Fibroblast of villous mesenchyme (primary cell): ENCODE data around the gene LCE1B. TPM values are rescaled to one million over a fixed set of nuclear protein-coding genes. Genes with fewer than 3 reads are reported as not detected.

Experiments used
- DNase-seq: peaks from one replicate; pipeline ENCODE4 v3.0.0-alpha.2; 2010; ENCODE audit warnings: low read depth
- H3K4me3 ChIP-seq: 2 replicates; pipeline ENCODE4 v1.5.1; 2011; ENCODE audit warnings: low read depth, mild to moderate bottlenecking, low read length
- CTCF ChIP-seq: IDR thresholded peaks from 2 replicates; pipeline ENCODE4 v1.5.1; 2012; ENCODE audit warnings: low read depth, mild to moderate bottlenecking, low read length; ENCODE audit not compliant: insufficient read depth
- total RNA-seq: library from RNA; depleted of rRNA; stranded (reverse); fragments of >200 nt; gene quantifications from 2 replicates; pipeline ENCODE4 v1.2.3, GENCODE V29; 2012

Gene LCE1B
- total RNA-seq, 1 donor: not detected

- no peak for DNase-seq
- TF ChIP-seq CTCF: no peak
- H3K4me3 ChIP-seq: no peak overlapping the region
These were observed 46.3 kb downstream of the LCE1B start for GRCh38 chr1:152858062-152858461.

DNA sequence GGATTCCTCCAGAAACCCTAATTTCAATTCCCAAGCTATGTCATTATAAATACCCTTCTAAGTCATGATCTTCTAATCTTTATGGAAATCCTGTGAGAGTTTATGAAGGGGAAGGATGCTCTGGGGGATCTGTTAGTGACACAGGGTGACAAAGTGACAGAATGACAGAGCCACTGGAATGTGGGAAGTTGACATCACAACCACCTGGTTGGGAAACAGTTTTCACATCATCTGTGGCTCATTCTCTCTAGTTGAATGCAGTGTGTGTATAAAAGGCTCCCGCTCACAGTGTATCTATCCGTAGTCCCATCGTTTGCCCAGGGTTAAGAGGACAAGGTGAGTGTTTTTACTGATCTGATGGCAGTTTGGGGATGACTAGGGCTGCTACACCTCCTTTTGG, 47.9 kb downstream of the LCE1B start, which contains the start of gene LCE7A:
Gene LCE7A (plus strand): TSS at position 301 of the 400 bp plus-strand sequence. CDS start 702 bp downstream, outside the sequence.
- no peak for TF ChIP-seq CTCF
- DNase-seq: no peak
- H3K4me3 ChIP-seq: no peak within 1 kb of the TSS

GRCh38 chr1:152860129-152860528, 48.4 kb downstream of the LCE1B start:
- TF ChIP-seq CTCF: no peak
- no peak for DNase-seq
- H3K4me3 ChIP-seq: no peak overlapping the region

- DNase-seq: no peak
- no peak overlapping the region for H3K4me3 ChIP-seq
- no peak for TF ChIP-seq CTCF
These were observed 49.6 kb downstream of the LCE1B start for GRCh38 chr1:152861374-152861773.

Other genes with a start within 250 kb of the LCE1B start
- not detected in 2 replicates for gene LCE3E, start 245.2 kb upstream of the LCE1B start, total RNA-seq
- not detected in 2 replicates for gene LCE3D, start 231.5 kb upstream of the LCE1B start, total RNA-seq
- gene LCE3C, start 211.7 kb upstream of the LCE1B start, total RNA-seq: not detected in 2 replicates
- not detected in 2 replicates for gene LCE3B, start 198.2 kb upstream of the LCE1B start, total RNA-seq
- gene LCE3A, start 188.9 kb upstream of the LCE1B start, total RNA-seq: not detected in 2 replicates
- gene LCE2D, start 148.6 kb upstream of the LCE1B start, total RNA-seq: not detected in 2 replicates
- not detected in 2 replicates for gene LCE2C, start 136.7 kb upstream of the LCE1B start, total RNA-seq
- gene LCE2B, start 125.8 kb upstream of the LCE1B start, total RNA-seq: not detected in 2 replicates
- 0.43 TPM in 1 of 2 replicates, not detected in the other for gene LCE2A, start 113.6 kb upstream of the LCE1B start, total RNA-seq
- gene LCE4A, start 103.8 kb upstream of the LCE1B start, total RNA-seq: not detected in 2 replicates
- not detected in 2 replicates for gene KPRP, start 53.9 kb upstream of the LCE1B start, total RNA-seq
- not detected in 2 replicates for gene LCE1F, start 36.8 kb upstream of the LCE1B start, total RNA-seq
- not detected in 2 replicates for gene LCE1E, start 25.7 kb upstream of the LCE1B start, total RNA-seq
- gene LCE1D, start 15.2 kb upstream of the LCE1B start, total RNA-seq: not detected in 2 replicates
- not detected in 2 replicates for gene LCE1C, start 5.3 kb upstream of the LCE1B start, total RNA-seq
- gene LCE1A, start 15.5 kb downstream of the LCE1B start, total RNA-seq: not detected in 2 replicates
- gene LCE6A, start 30.9 kb downstream of the LCE1B start, total RNA-seq: not detected in 2 replicates
- gene LCE7A, start 48.0 kb downstream of the LCE1B start, total RNA-seq: not detected in 2 replicates
- gene SMCP, start 66.4 kb downstream of the LCE1B start, total RNA-seq: not detected in 2 replicates
- gene IVL, start 96.6 kb downstream of the LCE1B start, total RNA-seq: not detected in 2 replicates
- gene SPRR5, start 135.2 kb downstream of the LCE1B start, total RNA-seq: not detected in 2 replicates
- not detected in 2 replicates for gene SPRR4, start 158.7 kb downstream of the LCE1B start, total RNA-seq
- gene SPRR1A, start 172.1 kb downstream of the LCE1B start, total RNA-seq: not detected in 2 replicates
- gene SPRR3, start 189.8 kb downstream of the LCE1B start, total RNA-seq: not detected in 2 replicates
- not detected in 2 replicates for gene SPRR1B, start 219.2 kb downstream of the LCE1B start, total RNA-seq
- gene SPRR2D, start 229.1 kb downstream of the LCE1B start, total RNA-seq: not detected in 2 replicates
- not detected in 2 replicates for gene SPRR2A, start 245.5 kb downstream of the LCE1B start, total RNA-seq